GM19395 (cell line): ENCODE results near the gene MCRIP2.

Source experiments
- ATAC-seq: cut with Tn5 transposase; IDR thresholded peaks from one replicate; pipeline ENCODE4 v1.9.1; 2021; ENCODE audit warnings: mild to moderate bottlenecking, moderate library complexity; ENCODE audit not compliant: unreplicated experiment

MCRIP2 gene

DNA sequence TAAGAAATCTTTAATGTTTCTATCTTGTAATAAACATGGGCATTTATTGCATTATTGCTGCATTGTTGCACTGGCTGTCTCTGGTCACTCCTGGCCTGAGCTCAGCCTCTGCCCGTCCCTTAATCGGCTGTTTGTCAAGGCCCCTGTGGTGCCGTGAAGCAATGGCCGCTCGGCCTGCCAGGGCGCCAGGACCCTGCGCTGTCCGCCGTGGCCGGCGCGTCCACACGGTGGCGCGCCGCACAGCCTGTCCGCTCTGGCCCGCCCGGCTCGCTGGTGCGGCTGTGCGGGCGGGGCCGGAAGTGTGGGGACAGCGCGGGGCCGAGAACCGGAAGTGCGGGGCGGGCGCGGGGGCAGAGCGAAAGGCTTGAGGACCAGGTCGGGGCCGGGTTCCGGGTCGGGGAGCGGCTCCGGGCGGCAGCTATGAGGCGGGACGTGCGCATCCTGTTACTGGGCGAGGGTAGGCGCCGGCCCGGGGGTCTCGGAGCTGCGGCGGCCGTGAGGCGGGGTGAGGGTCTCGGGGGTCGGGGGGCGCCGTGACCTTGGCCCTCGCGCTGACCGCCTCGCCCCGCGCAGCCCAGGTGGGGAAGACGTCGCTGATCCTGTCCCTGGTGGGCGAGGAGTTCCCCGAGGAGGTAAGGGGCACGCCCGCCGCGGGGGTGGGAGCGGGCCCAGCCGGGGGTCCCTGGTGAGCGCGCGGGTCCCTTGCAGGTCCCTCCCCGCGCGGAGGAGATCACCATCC lies 26.3 kb downstream of the MCRIP2 start, which contains the start of gene RHOT2:
Gene RHOT2, plus strand, starts transcription at position 353 of the 739 bp plus-strand sequence. Its CDS starts 68 bp downstream, at position 421.
- ATAC-seq: peak; percentile 65

- ATAC-seq: peak; percentile 3
Observed at GRCh38 chr16:668519-669171, 27.0 kb downstream of the MCRIP2 start.

DNA sequence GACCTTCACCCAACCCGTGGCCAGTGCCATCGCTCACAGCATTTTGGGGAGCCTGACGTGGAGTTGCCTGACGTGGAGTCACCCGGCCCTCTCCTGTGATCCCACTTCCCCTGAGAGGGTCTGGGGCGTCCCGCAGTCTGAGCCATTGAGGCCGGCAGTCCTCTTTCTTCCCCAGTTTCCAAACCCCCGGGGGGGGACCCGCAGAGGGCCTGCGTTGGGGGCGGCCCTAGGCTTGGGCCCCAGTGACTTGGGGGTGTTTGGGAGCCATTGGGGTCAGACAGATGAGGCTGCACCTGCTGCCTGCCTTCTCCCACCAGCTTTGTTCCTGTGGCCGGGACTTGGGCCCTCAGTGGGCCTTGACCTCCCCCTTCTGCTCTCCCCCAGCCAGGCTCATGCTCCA lies 28.0 kb downstream of the MCRIP2 start:
- no peak for ATAC-seq

- no peak for ATAC-seq
Observed at GRCh38 chr16:670485-671352, 29.1 kb downstream of the MCRIP2 start.

DNA sequence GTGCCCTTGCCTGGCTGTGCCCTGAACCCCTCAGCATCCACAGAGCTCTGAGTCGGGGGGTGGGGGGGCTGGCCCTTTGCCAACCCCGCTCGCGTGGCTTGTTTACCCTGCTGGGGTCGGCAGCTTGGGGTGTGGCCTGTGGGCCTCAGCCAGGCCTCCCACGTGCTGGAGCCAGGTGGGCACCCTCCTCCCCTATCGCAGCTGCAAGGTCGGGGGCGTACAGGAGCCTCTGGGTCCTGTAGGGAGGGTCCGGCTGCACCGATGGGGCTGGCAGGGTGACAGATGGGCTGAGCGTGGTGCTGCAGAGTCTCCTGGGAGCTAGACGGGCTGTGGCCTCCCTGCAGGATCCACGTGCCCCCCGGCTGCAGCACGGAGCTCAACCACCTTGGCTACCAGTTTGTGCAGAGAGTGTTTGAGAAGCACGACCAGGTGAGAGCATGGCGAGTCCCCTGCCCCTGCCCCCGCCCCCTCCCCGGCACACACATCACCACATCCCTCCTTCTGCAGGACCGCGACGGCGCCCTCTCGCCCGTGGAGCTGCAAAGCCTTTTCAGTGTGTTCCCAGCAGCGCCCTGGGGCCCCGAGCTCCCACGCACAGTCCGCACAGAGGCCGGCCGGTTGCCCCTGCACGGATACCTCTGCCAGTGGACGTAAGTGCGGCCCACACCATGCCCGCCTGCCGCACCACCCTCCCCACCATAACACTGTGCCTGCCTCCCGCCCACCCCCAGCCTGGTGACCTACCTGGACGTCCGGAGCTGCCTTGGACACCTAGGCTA lies 29.9 kb downstream of the MCRIP2 start:
- no peak for ATAC-seq

- ATAC-seq: no peak
Observed at GRCh38 chr16:672371-672770, 30.7 kb downstream of the MCRIP2 start.

DNA sequence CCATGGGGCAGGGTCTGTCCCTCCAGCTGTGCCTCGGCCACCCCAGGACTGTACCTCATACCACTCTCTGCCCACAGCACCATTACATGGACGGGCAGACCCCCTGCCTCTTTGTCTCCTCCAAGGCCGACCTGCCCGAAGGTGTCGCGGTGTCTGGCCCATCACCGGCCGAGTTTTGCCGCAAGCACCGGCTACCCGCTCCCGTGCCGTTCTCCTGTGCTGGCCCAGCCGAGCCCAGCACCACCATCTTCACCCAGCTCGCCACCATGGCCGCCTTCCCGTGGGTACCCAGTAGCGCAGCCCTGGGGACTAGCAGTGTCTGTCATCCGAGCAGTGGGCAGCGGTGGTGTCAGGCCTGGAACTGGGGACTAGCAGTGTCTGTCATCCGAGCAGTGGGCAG lies 31.2 kb downstream of the MCRIP2 start:
- ATAC-seq: no peak

DNA sequence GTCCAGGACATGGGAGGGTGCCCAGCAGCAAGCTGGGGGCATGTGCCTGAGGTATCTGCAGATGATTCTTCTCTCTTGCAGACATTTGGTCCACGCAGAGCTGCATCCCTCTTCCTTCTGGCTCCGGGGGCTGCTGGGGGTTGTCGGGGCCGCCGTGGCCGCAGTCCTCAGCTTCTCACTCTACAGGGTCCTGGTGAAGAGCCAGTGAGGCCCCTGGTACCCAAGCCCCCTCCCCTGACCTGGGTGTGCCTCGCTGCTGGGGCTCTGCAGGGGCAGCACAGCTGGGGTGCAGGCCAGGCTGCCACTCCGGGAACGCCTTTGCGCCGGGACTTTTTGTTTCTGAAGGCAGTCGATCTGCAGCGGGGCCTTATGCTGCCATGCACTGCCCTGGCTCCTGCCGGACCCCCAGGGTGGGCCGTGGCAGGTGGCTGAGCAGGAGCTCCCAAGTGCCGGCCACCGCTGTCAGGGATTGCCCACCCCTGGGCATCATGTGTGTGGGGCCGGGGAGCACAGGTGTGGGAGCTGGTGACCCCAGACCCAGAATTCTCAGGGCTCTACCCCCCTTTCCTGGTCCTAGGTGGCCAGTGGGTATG lies 31.9 kb downstream of the MCRIP2 start:
- no peak for ATAC-seq

DNA sequence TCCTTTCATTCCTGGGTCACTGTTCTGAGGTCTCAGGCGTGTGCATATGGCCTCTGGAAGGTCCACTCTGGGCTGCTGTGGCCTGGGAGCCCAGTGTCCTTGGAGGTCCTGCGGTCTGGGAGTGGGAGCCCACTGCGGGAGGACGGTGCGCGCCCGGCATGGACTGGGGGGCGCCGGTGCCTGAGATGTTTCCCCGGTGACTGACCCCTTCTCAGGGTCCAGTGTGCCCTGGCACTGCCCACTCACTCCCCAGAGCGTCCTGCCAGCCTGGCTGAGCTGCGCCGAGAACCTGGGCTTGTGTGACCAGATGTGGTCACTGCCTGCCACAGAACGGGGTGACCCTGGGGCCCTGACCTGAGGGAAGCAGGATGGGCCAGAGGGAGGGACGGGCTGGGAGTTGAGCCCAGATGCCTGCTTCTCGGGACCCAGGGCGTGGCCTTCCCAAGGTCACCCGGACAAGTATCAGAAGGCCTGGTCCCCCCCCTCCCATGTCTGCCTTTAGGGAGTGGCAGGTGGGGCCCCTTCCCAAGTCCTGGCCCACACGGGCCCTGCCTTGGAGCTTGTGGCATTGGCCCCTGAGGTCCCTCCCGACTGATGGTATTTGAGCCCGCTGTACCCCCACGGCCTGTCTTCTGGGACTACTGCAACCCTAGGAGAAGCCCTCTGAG lies 32.7 kb downstream of the MCRIP2 start:
- no peak for ATAC-seq

GRCh38 chr16:674968-675883 lies 33.6 kb downstream of the MCRIP2 start, which contains the start of gene RHBDL1:
Gene RHBDL1, plus strand, starts transcription at chr16:675671. Its CDS starts 120 bp downstream, at chr16:675791.
- ATAC-seq: no peak

- ATAC-seq: no peak
Observed at GRCh38 chr16:675884-676564, 34.4 kb downstream of the MCRIP2 start.

GRCh38 chr16:676565-676902 lies 34.9 kb downstream of the MCRIP2 start:
- ATAC-seq: no peak

DNA sequence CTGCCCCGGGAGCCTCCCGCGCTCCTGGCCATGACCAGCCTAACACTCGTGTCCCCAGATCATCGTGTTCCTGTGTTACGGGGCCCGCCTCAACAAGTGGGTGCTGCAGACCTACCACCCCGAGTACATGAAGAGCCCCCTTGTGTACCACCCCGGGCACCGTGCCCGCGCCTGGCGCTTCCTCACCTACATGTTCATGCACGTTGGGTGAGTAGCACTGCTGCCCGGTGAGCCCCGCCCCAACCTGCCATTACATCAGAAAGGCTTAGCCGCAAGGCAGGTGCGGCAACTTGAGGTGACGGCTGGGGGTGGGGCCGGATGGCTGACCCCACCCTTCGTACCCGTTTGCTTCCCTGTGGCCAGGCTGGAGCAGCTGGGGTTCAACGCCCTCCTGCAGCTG lies 35.3 kb downstream of the MCRIP2 start:
- no peak for ATAC-seq

GRCh38 chr16:677316-678190 lies 35.9 kb downstream of the MCRIP2 start:
- no peak for ATAC-seq

DNA sequence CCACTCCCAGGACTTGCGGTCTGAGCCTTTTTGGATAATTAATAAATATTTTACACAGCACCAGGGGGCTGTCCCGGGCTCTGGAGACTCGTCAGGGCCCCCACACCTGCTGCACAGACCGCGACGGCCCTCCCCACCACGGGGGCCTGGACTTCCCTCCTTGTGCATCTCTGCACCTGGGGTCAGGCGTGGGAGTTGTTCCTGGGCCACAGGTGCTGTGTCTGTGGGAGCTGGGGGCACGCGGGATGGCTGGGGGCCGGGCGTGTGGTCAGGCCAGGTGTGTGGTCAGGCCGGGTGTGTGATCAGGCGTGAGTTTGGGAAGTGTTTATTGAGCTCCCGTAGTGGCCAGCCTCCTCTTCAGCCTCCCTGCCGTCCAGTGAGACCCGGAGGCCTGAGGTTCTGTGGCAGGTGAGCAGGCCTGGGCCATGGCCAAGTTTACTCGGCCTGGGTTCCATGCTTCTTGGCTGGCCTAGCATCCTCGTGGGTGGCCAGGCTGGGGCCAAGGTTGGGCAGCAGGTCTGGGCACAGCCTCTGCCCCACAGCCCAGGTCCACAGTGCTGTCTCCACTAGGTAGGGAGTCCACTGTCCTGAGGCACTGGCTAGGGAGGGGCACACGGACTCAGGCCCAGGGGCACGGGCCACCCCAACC lies 36.7 kb downstream of the MCRIP2 start:
- no peak for ATAC-seq

DNA sequence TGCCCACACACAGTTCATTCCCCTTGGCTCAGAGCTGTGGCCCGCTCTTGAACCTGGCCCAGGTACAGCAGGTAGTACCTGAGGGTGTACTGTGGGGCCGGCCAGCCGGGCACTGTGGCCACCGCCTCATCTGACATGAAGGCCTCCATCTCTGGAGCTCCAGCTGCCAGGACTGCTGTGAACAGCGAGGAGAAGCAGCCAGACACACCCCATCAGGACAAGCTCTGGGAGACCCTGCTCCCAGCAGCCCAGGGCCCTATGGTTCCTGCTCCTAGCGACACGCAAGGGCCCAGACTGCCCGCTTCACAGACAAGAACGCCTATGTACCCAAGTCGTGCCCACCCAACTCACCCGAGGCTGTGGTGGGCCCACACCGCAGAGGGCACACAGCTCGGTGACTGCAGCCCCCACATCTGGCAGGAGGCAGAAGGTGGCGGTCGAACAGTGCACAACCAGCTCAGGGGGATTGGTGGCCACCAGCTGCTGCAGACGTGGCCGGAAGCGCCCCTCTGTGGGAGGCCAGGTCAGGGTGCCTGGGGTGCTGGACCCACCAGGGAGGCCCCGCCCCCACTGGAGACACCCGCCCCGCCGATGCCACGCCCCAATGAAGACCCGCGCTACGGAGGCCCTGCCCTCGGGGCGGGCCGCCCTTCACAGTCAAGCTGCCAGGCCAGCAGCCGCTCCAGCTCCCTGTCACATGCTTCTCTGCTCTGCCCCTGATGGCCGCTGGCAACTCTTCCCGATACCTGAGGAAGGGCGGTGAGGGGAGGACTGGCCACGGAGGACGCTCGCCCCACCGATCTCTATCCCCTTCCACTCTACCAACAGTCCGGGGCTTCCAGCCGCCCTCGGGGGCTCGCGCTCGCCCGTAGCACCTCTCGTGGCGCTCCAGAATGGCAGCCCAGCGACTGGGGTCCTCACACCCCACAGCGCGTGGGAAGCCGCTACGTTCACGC lies 37.5 kb downstream of the MCRIP2 start:
- ATAC-seq: no peak
